ENCODE measurements around the gene DHX35.

The DHX35 gene

DNA sequence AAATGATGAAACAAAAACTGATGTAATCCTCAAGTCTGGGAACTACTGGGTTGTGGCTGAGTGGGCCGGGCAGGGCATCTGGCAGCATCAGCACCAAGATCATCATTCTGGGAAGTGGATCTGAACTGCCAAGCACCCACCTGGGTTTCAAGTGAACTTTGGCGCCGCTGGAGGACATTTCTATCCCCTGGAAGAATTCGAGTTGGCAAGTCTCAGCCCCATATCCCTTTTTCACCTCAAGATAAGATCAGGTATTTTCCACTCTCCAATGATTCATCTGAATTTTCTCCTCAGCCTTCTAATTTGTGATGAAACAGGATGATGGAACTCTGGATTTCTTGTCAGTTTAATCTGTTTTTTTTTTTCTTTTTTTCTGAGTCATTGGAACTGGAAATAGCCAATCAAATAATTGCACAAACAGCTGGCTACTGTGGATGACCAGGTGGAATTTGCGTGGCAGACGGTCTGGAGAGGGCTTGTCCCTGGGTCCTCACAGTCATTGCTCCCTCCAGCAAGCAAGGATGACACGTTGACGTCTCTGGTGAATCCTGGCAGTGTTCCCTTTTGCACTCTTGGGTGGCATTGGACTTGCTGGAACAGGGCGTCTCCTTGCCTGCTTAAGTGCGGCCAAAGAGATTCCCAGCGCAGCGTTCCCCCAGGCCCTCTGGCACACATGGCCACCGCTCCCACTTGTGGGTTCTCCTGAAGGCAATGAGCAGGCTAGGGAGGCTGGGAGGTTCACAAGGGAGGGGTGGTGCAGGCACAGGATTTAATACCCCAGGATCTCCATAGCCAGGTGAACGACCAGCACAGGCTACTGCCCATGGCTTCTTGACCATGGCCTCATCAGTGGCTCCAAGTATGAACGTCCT, 80.4 kb downstream of the DHX35 start:
- H3K4me3 Mint-ChIP-seq, result no peak overlapping the region
- H3K4me1 Mint-ChIP-seq, result no peaks in the 10 kb centered on the region
- no peak for ATAC-seq
- no peaks in the 10 kb centered on the region for H3K27me3 Mint-ChIP-seq
- no peak overlapping the region for H3K27ac Mint-ChIP-seq
- peaks cover 48% of the 10 kb centered on the region for H3K36me3 Mint-ChIP-seq
- H3K9me3 Mint-ChIP-seq, result no peaks in the 10 kb centered on the region

DNA sequence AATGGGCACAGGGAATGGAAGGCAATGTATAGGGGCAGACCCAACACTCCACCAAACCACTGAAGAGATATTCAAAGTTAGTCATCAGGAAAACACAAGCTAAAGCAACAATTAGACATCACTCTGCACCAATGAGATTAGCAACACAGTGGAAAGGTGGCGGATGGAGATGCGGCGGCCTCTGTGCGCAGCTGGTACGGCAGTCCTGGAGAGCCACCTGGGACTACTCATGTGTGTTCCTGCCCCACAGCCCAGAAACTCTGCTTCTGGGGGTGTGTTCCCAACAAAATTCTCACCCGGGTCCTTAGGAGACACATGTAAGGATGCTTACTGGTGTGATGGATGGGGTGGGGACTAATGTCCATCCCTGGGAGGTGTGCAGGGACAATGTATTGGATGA, 82.4 kb downstream of the DHX35 start:
- peaks cover 30% of the 10 kb centered on the region for H3K36me3 Mint-ChIP-seq
- no peak for ATAC-seq
- H3K27me3 Mint-ChIP-seq, result no peaks in the 10 kb centered on the region
- no peak overlapping the region for H3K27ac Mint-ChIP-seq
- no peak overlapping the region for H3K4me3 Mint-ChIP-seq
- H3K4me1 Mint-ChIP-seq, result peaks cover 8% of the 10 kb centered on the region
- H3K9me3 Mint-ChIP-seq, result no peaks in the 10 kb centered on the region

DNA sequence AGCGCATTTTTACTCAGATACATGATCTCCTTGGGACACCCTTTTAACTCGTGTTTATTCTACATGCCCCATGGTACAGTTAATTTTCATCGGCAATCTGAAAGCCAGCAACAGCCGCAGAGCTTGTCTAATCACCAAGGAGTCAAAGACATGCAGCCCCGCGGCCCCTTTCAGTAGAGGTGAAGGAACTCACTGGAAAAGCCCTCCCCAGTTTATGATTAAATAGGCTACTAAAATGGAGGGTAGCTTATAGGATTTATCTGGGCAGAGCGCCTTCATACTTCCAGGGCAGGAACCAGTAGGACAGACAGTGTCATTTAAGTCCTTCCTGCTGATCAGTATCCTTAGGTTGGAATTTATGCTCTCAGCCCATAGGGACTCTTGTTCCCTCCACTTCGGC, 83.5 kb downstream of the DHX35 start:
- no peaks in the 10 kb centered on the region for H3K27me3 Mint-ChIP-seq
- peaks cover 12% of the 10 kb centered on the region for H3K4me1 Mint-ChIP-seq
- no peak overlapping the region for H3K4me3 Mint-ChIP-seq
- H3K9me3 Mint-ChIP-seq, result no peaks in the 10 kb centered on the region
- peaks cover 20% of the 10 kb centered on the region for H3K36me3 Mint-ChIP-seq
- no peak overlapping the region for H3K27ac Mint-ChIP-seq
- no peak for ATAC-seq

DNA sequence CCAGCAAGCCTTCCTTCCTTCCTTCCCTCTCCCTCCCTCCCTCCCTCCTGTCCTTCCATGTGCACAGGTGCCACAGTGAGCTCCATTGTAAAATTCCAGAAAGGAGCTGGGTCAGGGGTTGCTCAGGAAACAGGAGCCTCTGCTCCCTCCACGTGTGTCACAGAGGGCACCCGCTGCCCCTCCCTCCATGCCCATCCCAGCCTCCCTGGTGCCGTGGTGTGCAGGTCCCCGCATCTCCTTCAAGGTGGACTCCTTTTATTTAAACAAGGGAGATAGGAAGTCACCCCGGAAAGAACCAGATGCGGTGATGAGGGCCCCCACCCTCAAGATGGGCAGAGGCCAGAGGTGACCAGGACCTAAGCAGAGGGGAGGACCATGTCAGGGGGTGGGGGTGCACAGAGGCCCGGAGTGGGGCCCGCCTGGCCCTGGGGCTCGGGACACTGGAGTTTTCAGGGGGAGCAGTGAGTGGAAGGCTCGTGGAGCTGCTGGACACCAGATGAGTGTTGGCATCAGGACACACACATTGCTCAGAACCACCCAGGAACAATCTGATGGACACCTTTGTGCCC, 85.4 kb downstream of the DHX35 start:
- H3K27ac Mint-ChIP-seq, result no peak overlapping the region

DNA sequence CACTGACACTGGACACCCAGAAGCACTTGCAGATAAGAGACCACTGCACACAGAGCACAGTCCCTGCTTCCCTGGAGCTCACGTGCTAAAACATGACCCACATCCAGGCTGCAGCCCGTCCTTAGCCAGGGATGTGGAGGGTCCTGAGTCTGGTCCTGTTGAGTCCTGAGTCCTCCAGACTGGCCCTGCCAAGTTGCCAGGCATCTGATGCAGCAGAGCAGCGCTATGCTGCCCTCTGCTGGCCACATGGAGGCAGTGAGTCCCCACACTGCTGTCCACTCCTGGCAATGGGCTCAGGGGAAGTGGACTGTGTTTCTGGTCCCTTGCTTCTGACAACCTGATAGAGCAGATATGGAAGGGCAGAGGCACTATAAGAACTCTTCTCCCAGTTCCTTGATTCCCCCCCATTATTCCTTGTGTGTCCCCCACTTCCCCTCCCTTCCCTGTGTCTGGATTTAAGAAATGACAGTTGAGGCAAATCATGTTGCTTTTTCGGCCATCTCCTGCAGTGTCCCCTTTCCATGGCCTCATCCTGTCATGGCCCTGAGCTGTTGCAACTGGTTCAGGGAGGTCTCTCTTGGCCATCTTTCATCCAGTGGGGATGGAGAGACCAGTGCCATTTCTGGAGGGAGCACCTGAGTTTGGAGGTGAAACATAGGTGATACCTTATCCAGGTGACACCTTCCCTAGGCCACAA, 86.0 kb downstream of the DHX35 start:
- H3K4me1 Mint-ChIP-seq, result peaks cover 12% of the 10 kb centered on the region
- H3K9me3 Mint-ChIP-seq, result no peaks in the 10 kb centered on the region
- no peak overlapping the region for H3K4me3 Mint-ChIP-seq
- ATAC-seq, result peak; percentile 79
- peaks cover 11% of the 10 kb centered on the region for H3K27me3 Mint-ChIP-seq
- no peak overlapping the region for H3K27ac Mint-ChIP-seq
- peaks cover 7% of the 10 kb centered on the region for H3K36me3 Mint-ChIP-seq

More for the DNA sequence above, 85.4 kb downstream of the DHX35 start:
- H3K27me3 Mint-ChIP-seq, result peaks cover 4% of the 10 kb centered on the region
- H3K36me3 Mint-ChIP-seq, result peaks cover 11% of the 10 kb centered on the region
- no peaks in the 10 kb centered on the region for H3K9me3 Mint-ChIP-seq
- no peak overlapping the region for H3K4me3 Mint-ChIP-seq
- peaks cover 12% of the 10 kb centered on the region for H3K4me1 Mint-ChIP-seq
- no peak for ATAC-seq

DNA sequence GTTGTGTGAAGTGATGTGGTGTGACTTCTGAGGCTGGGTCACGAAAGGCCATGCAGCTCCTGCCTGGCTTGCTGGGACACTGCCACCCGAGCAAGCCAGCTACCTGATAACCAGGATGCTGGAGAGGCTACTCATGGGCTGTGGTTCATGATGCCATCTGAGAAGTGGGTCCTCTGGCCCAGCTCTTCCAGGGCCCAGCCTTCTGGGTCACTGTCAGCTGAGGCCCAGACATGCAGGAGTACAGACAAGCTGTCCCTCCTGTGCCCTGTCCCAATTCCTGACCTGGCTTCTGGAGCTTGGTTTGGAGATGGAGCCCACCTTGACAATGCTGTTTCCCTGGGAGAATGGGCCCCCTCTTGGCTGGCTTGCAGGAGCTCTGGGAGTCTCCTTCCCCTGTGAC, 87.0 kb downstream of the DHX35 start:
- ATAC-seq, result no peak
- Mint-ChIP-seq H3K27me3 (peaks cover 17% of the 10 kb centered on the region), H3K36me3 (no peaks in the 10 kb centered on the region), H3K4me1 (peaks cover 12% of the 10 kb centered on the region), H3K9me3 (no peaks in the 10 kb centered on the region), H3K27ac (peak overlapping the region; percentile 76), H3K4me3 (no peak overlapping the region)

DNA sequence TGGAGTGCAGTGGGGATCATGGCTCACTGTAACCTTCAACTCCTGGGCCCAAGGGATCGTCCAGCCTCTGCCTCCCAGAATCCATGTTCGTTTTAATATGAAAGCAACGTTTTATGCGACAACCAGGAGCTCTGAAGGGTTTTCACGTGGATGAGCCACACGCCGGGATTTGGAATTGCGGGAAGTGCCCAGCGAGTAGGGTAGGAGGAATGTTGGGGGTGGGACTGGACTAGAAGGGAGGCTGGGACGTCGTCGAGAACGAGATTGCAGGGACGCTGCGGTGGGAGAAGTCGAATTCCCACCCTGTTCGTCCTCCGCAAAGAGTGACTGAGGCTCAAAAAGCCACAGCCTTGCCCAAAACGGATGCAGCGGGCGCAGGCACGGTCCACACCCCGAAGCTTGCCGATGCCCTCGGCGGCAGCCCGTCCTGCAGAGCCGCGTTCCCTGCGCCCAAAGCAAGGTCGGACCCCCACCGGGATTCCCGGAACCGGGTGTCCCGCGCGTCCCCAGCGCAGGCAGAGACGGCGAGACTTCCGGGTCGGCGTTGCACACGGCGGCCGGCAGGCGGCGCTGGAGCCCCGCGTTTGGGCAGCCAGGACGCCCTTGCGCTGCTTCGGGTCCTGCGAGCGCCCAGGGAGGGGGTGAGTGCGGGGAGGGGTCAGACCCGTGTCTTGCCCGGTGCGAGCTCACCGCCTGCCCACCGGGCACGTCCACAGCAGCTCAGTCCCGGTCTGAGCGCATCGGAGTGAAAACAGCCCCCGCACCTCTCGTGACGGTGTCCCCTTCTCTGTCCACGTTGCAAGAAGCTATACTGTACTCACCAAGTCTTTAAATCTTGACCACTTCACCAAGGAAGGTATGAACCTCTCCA, 87.8 kb downstream of the DHX35 start:
- peaks cover 17% of the 10 kb centered on the region for H3K27me3 Mint-ChIP-seq
- peak; percentile 87 for ATAC-seq
- peaks cover 12% of the 10 kb centered on the region for H3K4me1 Mint-ChIP-seq
- H3K36me3 Mint-ChIP-seq, result no peaks in the 10 kb centered on the region
- H3K4me3 Mint-ChIP-seq, result peak overlapping the region; percentile 81
- no peaks in the 10 kb centered on the region for H3K9me3 Mint-ChIP-seq
- H3K27ac Mint-ChIP-seq, result peak overlapping the region; percentile 76

DNA sequence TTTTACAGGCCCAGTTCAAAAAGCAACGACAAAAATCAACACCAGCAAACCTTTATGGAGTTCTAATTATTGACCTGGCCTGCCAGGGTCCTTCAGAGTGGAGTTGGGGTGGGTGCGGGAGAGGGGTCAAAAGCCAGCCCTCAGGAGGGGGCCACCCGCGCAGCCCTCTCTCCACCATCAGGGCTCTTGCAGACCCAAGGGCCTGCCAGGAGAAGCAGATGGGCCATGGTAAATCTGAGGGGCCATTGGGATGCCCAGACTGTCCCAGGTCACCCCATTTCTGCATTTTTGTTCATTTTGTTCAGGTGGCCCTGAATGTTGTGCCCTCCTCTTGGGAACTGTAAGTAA, 88.4 kb downstream of the DHX35 start:
- Mint-ChIP-seq H3K4me1 (peaks cover 12% of the 10 kb centered on the region), H3K4me3 (peak overlapping the region; percentile 81), H3K36me3 (no peaks in the 10 kb centered on the region), H3K9me3 (no peaks in the 10 kb centered on the region), H3K27ac (peak overlapping the region; percentile 76), H3K27me3 (peaks cover 17% of the 10 kb centered on the region)
- ATAC-seq, result no peak

DNA sequence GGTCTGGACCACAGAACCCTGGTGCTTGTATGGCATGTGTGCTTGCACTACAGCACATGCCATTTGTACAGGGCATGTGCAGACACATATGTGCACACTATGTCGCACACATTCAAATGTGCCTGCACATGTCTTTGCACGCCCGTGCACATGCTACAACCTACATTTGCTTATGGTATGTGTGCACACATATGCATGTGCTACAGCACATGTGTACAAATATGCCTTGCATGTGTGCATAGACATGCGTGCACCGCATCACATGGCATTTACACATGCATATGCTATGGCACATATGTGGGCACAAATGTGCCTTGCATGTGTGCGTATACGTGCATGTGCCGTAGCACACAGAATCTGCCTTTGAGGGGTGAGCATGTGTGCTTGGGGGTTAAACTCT, 90.5 kb downstream of the DHX35 start:
- peaks cover 12% of the 10 kb centered on the region for H3K4me1 Mint-ChIP-seq
- H3K4me3 Mint-ChIP-seq, result no peak overlapping the region
- H3K36me3 Mint-ChIP-seq, result no peaks in the 10 kb centered on the region
- ATAC-seq, result no peak
- H3K27ac Mint-ChIP-seq, result no peak overlapping the region
- H3K9me3 Mint-ChIP-seq, result no peaks in the 10 kb centered on the region
- peaks cover 17% of the 10 kb centered on the region for H3K27me3 Mint-ChIP-seq

DNA sequence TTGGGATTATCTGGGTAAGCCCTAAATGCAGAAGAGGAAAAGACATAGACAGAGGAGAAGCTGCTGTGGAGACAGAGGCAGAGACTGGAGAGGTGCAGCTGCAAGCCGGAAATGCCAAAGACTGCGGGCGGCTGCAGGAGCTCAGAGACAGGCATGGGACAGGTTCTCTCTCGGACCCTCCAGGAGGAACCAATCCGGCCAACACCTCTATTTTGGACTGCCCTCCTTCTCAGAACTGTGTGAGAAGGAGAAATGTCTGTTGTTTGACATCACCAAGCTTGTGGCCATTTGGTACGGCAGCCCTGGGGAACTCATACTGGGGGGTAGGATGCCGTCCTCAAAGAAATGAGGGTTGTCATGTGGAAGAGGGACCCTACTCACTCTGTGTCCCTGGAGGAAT, 95.0 kb downstream of the DHX35 start:
- no peak for ATAC-seq

DNA sequence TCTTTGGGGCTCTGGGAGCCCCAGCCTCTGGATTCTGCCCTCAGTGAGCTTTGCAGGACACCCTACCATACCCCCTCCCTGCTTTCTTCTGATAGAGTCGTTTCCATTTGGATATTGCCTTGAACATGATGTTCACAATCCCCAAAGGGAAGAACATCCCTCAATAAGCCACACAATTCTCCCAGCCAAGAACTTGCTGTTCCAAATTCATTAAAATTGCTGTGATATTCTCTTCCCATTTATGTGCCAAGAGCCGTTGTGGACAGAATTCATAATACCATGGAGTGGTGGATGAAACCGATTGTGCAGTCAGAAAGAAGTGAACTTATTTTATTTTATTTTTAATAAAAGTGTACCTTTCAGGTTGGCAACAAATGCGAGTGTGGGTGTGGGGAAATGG, 95.8 kb downstream of the DHX35 start:
- H3K4me1 Mint-ChIP-seq, result no peaks in the 10 kb centered on the region
- no peak overlapping the region for H3K27ac Mint-ChIP-seq
- no peaks in the 10 kb centered on the region for H3K9me3 Mint-ChIP-seq
- peaks cover 22% of the 10 kb centered on the region for H3K27me3 Mint-ChIP-seq
- H3K36me3 Mint-ChIP-seq, result no peaks in the 10 kb centered on the region
- H3K4me3 Mint-ChIP-seq, result no peak overlapping the region
- no peak for ATAC-seq

More for the DNA sequence above, 95.0 kb downstream of the DHX35 start:
- no peak overlapping the region for H3K4me3 Mint-ChIP-seq
- peaks cover 28% of the 10 kb centered on the region for H3K27me3 Mint-ChIP-seq
- H3K4me1 Mint-ChIP-seq, result no peaks in the 10 kb centered on the region
- H3K27ac Mint-ChIP-seq, result no peak overlapping the region
- no peaks in the 10 kb centered on the region for H3K9me3 Mint-ChIP-seq
- H3K36me3 Mint-ChIP-seq, result no peaks in the 10 kb centered on the region

DNA sequence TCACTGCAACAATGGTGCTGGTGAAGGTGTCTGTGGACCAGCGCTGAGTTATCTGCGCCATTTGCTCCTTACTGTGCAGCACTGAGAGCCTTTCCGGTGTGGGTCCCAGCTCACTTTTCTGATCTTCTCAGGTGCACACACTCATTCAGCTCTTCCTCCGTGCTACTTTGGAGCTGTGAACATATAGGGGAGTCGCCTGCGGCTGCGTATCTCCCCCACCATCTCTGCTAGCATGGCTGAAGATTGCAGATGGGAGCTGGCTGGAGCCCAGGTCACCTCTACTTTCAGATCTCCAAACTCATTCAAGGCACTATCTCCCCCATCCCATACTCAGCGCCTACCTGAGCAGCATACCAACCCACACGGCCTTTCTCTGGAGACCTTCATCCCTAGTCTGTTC, 96.9 kb downstream of the DHX35 start:
- H3K36me3 Mint-ChIP-seq, result no peaks in the 10 kb centered on the region
- H3K27ac Mint-ChIP-seq, result no peak overlapping the region
- no peaks in the 10 kb centered on the region for H3K9me3 Mint-ChIP-seq
- H3K27me3 Mint-ChIP-seq, result peaks cover 23% of the 10 kb centered on the region
- H3K4me3 Mint-ChIP-seq, result no peak overlapping the region
- H3K4me1 Mint-ChIP-seq, result no peaks in the 10 kb centered on the region
- ATAC-seq, result no peak

DNA sequence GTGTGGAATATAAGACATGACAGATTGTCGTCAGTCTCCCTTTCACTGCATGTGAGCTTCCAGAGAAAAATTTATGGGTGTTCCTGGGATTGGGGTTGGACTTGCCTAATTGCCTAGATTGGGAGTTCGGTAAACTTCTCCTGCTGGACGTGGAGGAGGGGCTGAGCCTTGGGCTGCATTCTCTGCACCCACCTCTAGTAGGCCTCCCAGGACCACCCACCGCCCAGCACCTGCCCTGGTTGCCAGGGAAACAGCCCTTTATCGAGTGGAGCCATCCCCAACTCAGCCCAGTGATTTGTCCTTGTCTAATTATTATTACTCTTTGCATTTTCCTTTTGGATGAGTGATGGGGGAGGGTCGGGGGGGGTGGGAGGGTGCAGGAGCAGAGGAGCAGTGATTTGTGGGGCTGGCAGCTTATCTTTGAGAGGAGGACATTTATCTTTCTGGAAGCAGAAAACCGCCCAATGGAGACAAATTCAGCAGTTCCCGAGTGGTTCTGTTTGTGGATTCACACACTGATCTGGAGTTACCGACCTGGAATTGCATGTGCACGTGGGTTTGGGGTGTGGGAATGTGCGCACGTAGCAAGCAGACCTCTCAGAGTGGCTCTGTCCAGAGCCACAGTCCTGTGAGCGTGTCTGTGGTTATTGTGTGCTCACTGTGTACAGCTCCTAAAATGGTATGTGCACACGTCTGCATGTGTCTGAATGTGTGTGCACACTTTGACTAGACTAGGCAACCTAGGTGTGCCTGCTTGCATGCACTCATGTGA, 104.5 kb downstream of the DHX35 start:
- peaks cover 4% of the 10 kb centered on the region for H3K9me3 Mint-ChIP-seq
- H3K27me3 Mint-ChIP-seq, result peaks cover 48% of the 10 kb centered on the region
- no peaks in the 10 kb centered on the region for H3K4me1 Mint-ChIP-seq
- no peak for ATAC-seq
- H3K4me3 Mint-ChIP-seq, result no peak overlapping the region
- H3K36me3 Mint-ChIP-seq, result no peaks in the 10 kb centered on the region
- no peak overlapping the region for H3K27ac Mint-ChIP-seq

DNA sequence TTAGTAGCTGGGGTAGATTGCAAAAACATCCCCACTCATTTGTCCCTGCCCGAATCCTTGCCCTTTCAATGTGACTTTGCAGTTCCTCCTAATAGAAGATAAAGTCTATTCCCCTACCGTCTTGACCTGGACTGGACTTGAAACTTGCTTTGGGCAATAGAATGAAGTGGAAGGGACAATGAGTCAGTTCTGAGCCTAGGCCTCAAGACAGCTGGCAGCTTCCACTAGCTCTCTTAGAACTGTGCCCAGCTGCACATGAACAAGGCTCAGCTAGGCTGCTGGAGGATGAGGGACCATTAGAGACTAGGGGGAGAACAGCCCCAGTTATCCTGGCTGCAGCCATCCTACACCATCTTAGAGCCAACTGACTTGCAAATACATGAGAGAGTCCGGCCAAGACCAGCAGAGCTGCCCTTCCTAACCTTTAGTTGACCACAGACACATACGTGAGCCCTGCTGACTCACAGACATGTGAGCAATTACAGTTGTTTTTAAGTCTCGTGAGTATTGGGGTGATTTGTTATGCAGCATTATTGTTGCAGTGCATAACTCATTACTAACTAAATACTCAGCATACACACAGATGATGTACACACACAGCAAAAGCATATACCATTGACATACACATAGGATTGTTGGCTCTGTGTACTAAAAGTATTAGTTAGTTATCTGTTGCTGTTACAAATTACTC, 105.5 kb downstream of the DHX35 start:
- ATAC-seq, result no peak
- peaks cover 58% of the 10 kb centered on the region for H3K27me3 Mint-ChIP-seq
- H3K4me3 Mint-ChIP-seq, result no peak overlapping the region
- H3K27ac Mint-ChIP-seq, result no peak overlapping the region
- peaks cover 4% of the 10 kb centered on the region for H3K9me3 Mint-ChIP-seq
- no peaks in the 10 kb centered on the region for H3K36me3 Mint-ChIP-seq
- H3K4me1 Mint-ChIP-seq, result no peaks in the 10 kb centered on the region
